Measurements from ENCODE around the gene GET4.

Gene GET4

DNA sequence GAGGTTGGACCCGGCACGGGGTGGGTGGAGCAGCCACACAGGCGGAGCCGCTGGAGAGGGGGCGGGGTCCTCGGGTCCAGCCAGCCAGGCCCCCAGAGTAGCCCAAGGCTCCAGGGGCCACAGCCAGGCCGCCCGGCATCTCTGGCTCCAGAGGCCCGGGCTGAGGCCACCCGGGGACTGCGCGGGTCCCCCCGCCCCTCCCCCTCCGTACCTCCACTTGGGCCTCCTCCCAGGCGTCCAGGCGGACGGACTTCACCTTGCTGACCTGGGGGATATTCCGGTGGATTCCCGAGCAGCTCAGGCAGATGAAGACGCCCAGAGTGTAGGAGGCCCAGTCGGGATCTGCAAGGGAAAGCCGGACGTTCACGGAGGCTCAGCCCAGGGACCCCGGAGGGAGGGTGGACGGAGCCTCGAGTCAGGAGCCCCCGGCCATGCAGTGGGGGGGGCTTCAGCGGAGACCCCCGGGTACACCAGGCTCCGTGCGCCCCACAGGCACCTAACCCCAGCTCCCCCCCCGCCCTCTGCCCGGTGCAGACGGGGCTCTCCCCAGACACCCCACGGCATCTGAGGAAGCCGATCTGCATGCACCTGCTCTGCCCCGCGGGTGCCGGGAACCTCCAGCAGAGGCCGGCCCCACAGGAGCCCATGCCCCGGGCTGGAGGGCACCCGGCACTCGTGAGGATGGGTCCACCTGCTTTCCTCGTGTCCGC, 59.0 kb downstream of the GET4 start:
- Histone ChIP-seq H3K4me2 (ENCODE audit: low read length) (peak overlapping the region; percentile 91), H3K4me3 (ENCODE audit: low read length) (peak overlapping the region; percentile 72), H3K27me3 (ENCODE audit: low read depth, low read length) (no peaks in the 10 kb centered on the region; the same call in 1 of the 2 replicates), H2AFZ (ENCODE audit: low read depth, low read length) (no peak overlapping the region), H3K9me3 (ENCODE audit: insufficient read depth, low read length) (peaks cover 3% of the 10 kb centered on the region; the same call in 1 of the 2 replicates), H4K20me1 (ENCODE audit: insufficient read depth, low read length) (no peaks in the 10 kb centered on the region), H3K4me1 (ENCODE audit: low read length) (peaks cover 27% of the 10 kb centered on the region), H3K27ac (ENCODE audit: low read length) (peak overlapping the region; percentile 73), H3K79me2 (ENCODE audit: low read length) (no peaks in the 10 kb centered on the region), H3K9ac (ENCODE audit: low read length) (peak overlapping the region; percentile 42; the same call in 1 of the 2 replicates), H3K36me3 (replicated peaks; ENCODE audit: low read depth, low read length) (peaks cover under 1% of the 10 kb centered on the region)
- TF ChIP-seq, protein P1, sequence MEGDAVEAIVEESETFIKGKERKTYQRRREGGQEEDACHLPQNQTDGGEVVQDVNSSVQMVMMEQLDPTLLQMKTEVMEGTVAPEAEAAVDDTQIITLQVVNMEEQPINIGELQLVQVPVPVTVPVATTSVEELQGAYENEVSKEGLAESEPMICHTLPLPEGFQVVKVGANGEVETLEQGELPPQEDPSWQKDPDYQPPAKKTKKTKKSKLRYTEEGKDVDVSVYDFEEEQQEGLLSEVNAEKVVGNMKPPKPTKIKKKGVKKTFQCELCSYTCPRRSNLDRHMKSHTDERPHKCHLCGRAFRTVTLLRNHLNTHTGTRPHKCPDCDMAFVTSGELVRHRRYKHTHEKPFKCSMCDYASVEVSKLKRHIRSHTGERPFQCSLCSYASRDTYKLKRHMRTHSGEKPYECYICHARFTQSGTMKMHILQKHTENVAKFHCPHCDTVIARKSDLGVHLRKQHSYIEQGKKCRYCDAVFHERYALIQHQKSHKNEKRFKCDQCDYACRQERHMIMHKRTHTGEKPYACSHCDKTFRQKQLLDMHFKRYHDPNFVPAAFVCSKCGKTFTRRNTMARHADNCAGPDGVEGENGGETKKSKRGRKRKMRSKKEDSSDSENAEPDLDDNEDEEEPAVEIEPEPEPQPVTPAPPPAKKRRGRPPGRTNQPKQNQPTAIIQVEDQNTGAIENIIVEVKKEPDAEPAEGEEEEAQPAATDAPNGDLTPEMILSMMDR (IDR thresholded peaks at IDR 0.05; ENCODE audit: low read depth, low read length), result no peak
- no peak for TF ChIP-seq EZH2phosphoT487 (IDR thresholded peaks at IDR 0.05; ENCODE audit: low read depth)

DNA sequence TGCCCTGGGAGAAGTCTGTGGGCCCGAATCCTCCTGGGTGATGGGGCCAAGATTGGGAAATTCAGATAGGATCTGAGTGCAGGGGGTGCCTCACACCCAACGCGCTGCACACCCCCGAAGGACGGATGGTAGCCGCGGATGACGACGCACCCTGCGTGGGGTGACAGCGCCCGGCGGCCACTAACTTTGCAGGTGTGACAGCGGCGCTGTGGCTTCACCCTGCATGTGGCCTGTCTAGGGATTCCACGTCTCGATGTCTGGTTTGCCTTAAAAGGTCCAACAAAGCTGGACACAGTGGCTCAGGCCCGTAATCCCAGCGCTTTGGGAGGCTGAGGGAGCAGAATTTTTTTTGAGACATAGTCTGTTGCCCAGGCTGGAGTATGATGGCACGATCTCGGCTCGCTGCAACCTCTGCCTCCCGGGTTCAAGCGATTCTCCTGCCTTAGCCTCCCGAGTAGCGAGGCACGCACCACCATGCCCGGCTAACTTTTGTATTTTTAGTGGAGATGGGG, 59.6 kb downstream of the GET4 start:
- H3K36me3 ChIP-seq (replicated peaks; ENCODE audit: low read depth, low read length), result peaks cover 2% of the 10 kb centered on the region
- no peaks in the 10 kb centered on the region for H3K79me2 ChIP-seq (ENCODE audit: low read length)
- peak overlapping the region; percentile 73 for H3K27ac ChIP-seq (ENCODE audit: low read length)
- peaks cover 3% of the 10 kb centered on the region; the same call in 1 of the 2 replicates for H3K9me3 ChIP-seq (ENCODE audit: insufficient read depth, low read length)
- H4K20me1 ChIP-seq (ENCODE audit: insufficient read depth, low read length), result no peaks in the 10 kb centered on the region
- TF ChIP-seq, protein P1 (IDR thresholded peaks at IDR 0.05; ENCODE audit: low read depth, low read length), result no peak
- H3K4me3 ChIP-seq (ENCODE audit: low read length), result peak overlapping the region; percentile 72
- peak overlapping the region; percentile 91 for H3K4me2 ChIP-seq (ENCODE audit: low read length)
- H3K4me1 ChIP-seq (ENCODE audit: low read length), result peaks cover 34% of the 10 kb centered on the region
- no peak overlapping the region for H2AFZ ChIP-seq (ENCODE audit: low read depth, low read length)
- peak overlapping the region; percentile 42; the same call in 1 of the 2 replicates for H3K9ac ChIP-seq (ENCODE audit: low read length)
- no peaks in the 10 kb centered on the region; the same call in 1 of the 2 replicates for H3K27me3 ChIP-seq (ENCODE audit: low read depth, low read length)

DNA sequence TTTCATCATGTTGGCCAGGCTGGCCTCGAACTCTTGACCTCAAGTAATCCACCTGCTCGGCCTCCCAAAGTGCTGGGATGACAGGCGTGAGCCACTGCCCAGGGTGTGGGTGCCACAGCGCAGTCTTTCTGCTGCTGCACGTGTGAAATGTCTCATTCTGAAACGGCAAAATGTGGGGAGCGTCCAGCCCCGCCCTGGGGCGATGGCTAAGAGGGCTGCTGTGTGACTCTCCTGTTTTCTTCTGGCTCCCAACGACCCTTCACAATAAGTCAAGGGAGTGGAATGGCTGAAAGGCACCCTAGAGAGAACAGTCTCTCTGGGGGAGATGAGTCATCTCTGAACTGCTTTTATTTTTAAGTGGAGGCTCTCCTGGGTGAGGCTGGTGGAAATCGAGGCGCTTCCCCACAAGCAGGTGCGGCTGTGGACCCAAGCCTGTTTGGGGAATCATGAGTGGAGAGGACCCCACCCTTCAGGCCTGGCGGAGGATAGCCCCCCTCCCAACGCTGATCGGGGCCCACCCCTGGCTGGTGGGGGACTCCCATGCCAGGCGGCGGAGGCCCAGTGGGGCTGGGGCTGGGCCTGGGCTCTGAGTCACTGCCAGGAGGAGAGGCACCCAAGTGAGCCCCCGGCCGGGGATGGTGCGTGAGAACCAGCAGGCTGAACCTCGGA, 60.2 kb downstream of the GET4 start:
- Histone ChIP-seq H2AFZ (ENCODE audit: low read depth, low read length) (no peak overlapping the region), H3K79me2 (ENCODE audit: low read length) (no peaks in the 10 kb centered on the region), H3K4me2 (ENCODE audit: low read length) (peak overlapping the region; percentile 91), H3K4me3 (ENCODE audit: low read length) (peak overlapping the region; percentile 72), H3K4me1 (ENCODE audit: low read length) (peaks cover 39% of the 10 kb centered on the region), H3K9me3 (ENCODE audit: insufficient read depth, low read length) (peaks cover 3% of the 10 kb centered on the region; the same call in 1 of the 2 replicates), H3K36me3 (replicated peaks; ENCODE audit: low read depth, low read length) (peaks cover 2% of the 10 kb centered on the region), H3K27me3 (ENCODE audit: low read depth, low read length) (peaks cover 2% of the 10 kb centered on the region; the same call in 1 of the 2 replicates), H4K20me1 (ENCODE audit: insufficient read depth, low read length) (no peaks in the 10 kb centered on the region), H3K27ac (ENCODE audit: low read length) (peak overlapping the region; percentile 73), H3K9ac (ENCODE audit: low read length) (peak overlapping the region; percentile 42; the same call in 1 of the 2 replicates)
- TF ChIP-seq, protein P1 (IDR thresholded peaks at IDR 0.05; ENCODE audit: low read depth, low read length), result no peak
- TF ChIP-seq EZH2phosphoT487 (IDR thresholded peaks at IDR 0.05; ENCODE audit: low read depth), result no peak
